HG02852 (cell line): ENCODE results near the gene VPS9D1.
A peak's percentile ranks its signal among the peaks of the same experiment; 100 is the strongest.
"Not testable (repeated sequence)": the region's sequence is repeated elsewhere in the genome, so short reads cannot be mapped to it uniquely, and the experiment has no call there.

Experiments
- ATAC-seq: cut with Tn5 transposase; IDR thresholded peaks from one replicate; pipeline ENCODE4 v1.9.1; 2021; ENCODE audit warnings: mild to moderate bottlenecking, moderate library complexity; ENCODE audit not compliant: unreplicated experiment

VPS9D1 gene

GRCh38 chr16:89669755-89670154, 50.9 kb downstream of the VPS9D1 start:
- no peak for ATAC-seq

GRCh38 chr16:89668790-89669158, 51.9 kb downstream of the VPS9D1 start:
- ATAC-seq = no peak

GRCh38 chr16:89667633-89668032, 53.1 kb downstream of the VPS9D1 start:
- no peak for ATAC-seq

GRCh38 chr16:89667000-89667399, 53.7 kb downstream of the VPS9D1 start:
- ATAC-seq = not testable (repeated sequence)

GRCh38 chr16:89664238-89664637, 56.5 kb downstream of the VPS9D1 start:
- ATAC-seq = not testable (repeated sequence)

GRCh38 chr16:89661215-89661614, 59.5 kb downstream of the VPS9D1 start:
- no peak for ATAC-seq

GRCh38 chr16:89660146-89660545, 60.6 kb downstream of the VPS9D1 start:
- ATAC-seq = no peak

- ATAC-seq = no peak
Measured at GRCh38 chr16:89658221-89658879, 62.3 kb downstream of the VPS9D1 start.

GRCh38 chr16:89657442-89658220, 63.1 kb downstream of the VPS9D1 start, which contains the start of the genes CHMP1A and SPATA33:
TSS of gene CHMP1A (minus strand) at chr16:89657708. CDS start at chr16:89657588, 120 bp downstream.
TSS of gene SPATA33 (plus strand) at chr16:89657836. CDS start at chr16:89657912, 76 bp downstream.
- peak; percentile 90 for ATAC-seq
